HepG2 (cell line): ENCODE measurements around the gene HOXC10.

Experiments used
- MAX ChIP-seq: IDR thresholded peaks from 2 replicates; pipeline ENCODE4 v1.6.1; 2012; ENCODE audit warnings: inconsistent platforms
- NCOA1 ChIP-seq: sonication (generic); formaldehyde crosslinking; IDR thresholded peaks from 2 replicates; pipeline ENCODE4 v1.9.0; 2021; ENCODE audit warnings: missing genetic modification reagents
- RAD51 ChIP-seq: fragments of 450-650 bp; IDR thresholded peaks from 2 replicates; pipeline ENCODE4 v1.6.1; 2016; ENCODE audit warnings: borderline replicate concordance
- REST ChIP-seq, 2 experiments: IDR thresholded peaks; 2 replicates each; pipeline ENCODE4 v1.6.1; 2011 to 2012; ENCODE audit warnings: low read length in 2 of 2, borderline replicate concordance in 1 of 2, low read depth in 1 of 2, mild to moderate bottlenecking in 1 of 2, moderate library complexity in 1 of 2
- SRF ChIP-seq: IDR thresholded peaks from 2 replicates; pipeline ENCODE4 v1.6.1; 2011; ENCODE audit warnings: mild to moderate bottlenecking, low read depth, low read length, moderate library complexity
- TFE3 ChIP-seq: IDR thresholded peaks from 2 replicates; pipeline ENCODE4 v1.6.1; 2016
- ZNF143 ChIP-seq: sonication (generic); formaldehyde crosslinking; IDR thresholded peaks from 2 replicates; pipeline ENCODE4 v1.4.0; 2020; ENCODE audit warnings: missing genetic modification reagents

GRCh38 chr12:53963005-53963404, 21.9 kb upstream of the HOXC10 start:
- TF ChIP-seq REST (IDR thresholded peaks at IDR 0.05; ENCODE audit: borderline replicate concordance in 1 of 2, low read depth in 1 of 2, low read length in 2 of 2) (no peak), NCOA1 (CRISPR knock-in tag) (no peak), SRF (no peak), MAX (no peak), TFE3 (CRISPR knock-in tag) (no peak), ZNF143 (no peak), RAD51 (no peak)
